Hepatocyte (in vitro differentiated cells): ENCODE data around the gene C19orf67.

Experiments
- EZH2 ChIP-seq: fragments of 200-600 bp; sonication (generic); IDR thresholded peaks from 2 replicates; pipeline ENCODE4 v1.6.1; 2016; ENCODE audit warnings: antibody characterized with exemption, mild to moderate bottlenecking, borderline replicate concordance
- EZH2phosphoT487 ChIP-seq: fragments of 200-600 bp; sonication (generic); IDR thresholded peaks from one replicate; pipeline ENCODE4 v1.6.1; 2018; ENCODE audit warnings: antibody characterized with exemption, mild to moderate bottlenecking, low read depth, moderate library complexity; ENCODE audit not compliant: unreplicated experiment, severe bottlenecking
- TF ChIP-seq, protein P1 (sequence below): fragments of 200-600 bp; sonication (generic); IDR thresholded peaks from 2 replicates; pipeline ENCODE4 v1.5.1; 2016; ENCODE audit warnings: antibody characterized with exemption, mild to moderate bottlenecking; ENCODE audit not compliant: poor library complexity

DNA sequence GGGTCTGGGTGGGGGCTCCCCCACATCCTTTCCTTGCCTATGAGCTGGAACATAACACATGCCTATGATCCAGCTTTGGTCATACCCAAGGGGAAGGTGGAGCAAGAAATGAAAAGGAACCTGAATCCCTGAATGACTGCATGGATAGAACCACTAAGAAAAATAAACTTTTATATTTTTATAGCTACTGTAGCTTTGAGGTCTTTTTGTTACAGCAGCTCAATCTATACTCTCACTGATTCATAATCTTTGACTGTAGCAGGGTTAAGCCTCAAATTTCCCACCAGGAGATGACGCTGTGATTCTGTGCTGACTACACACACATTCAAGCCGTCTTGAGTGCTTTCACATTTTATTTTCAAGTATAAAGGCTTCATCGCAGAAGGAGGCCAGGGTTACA, 32.6 kb downstream of the C19orf67 start:
- TF ChIP-seq, protein P1, sequence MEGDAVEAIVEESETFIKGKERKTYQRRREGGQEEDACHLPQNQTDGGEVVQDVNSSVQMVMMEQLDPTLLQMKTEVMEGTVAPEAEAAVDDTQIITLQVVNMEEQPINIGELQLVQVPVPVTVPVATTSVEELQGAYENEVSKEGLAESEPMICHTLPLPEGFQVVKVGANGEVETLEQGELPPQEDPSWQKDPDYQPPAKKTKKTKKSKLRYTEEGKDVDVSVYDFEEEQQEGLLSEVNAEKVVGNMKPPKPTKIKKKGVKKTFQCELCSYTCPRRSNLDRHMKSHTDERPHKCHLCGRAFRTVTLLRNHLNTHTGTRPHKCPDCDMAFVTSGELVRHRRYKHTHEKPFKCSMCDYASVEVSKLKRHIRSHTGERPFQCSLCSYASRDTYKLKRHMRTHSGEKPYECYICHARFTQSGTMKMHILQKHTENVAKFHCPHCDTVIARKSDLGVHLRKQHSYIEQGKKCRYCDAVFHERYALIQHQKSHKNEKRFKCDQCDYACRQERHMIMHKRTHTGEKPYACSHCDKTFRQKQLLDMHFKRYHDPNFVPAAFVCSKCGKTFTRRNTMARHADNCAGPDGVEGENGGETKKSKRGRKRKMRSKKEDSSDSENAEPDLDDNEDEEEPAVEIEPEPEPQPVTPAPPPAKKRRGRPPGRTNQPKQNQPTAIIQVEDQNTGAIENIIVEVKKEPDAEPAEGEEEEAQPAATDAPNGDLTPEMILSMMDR: no peak
- TF ChIP-seq EZH2 (no peak), EZH2phosphoT487 (no peak)
